ENCODE data around the gene SIK2.

The SIK2 gene

DNA sequence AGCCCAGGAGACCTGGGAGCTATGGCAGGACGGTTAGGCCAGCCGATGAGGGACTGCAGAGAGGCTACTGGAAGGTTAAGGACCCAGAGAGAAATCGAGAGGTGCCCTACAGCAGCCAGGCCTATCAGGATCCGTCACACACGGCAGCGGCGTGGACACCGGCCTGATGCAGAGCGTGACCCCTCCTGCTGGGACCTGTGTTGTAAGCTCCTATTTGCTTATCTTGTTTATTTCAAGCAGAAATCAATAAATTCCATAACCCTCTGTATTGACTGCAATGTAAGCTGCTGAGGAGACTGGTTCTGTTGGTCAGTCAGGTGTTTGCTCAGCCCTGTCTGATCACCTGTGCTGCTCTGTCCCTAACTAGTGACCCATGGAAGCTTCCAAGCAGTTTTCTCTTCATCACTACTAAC, 124.1 kb downstream of the SIK2 start:
- no peak overlapping the region for H3K4me3 ChIP-seq (replicated peaks; ENCODE audit: insufficient read depth, low read length)
- DNase-seq (ENCODE audit: low read depth in 1 of 2, low spot score in 1 of 2) = no peak
- H3K27me3 ChIP-seq (ENCODE audit: insufficient read depth, poor library complexity, severe bottlenecking) = no peaks in the 10 kb centered on the region
- TF ChIP-seq POLR2AphosphoS5 (IDR thresholded peaks at IDR 0.05; ENCODE audit: low read depth) = no peak
- H3K27ac ChIP-seq (replicated peaks) = no peak overlapping the region

DNA sequence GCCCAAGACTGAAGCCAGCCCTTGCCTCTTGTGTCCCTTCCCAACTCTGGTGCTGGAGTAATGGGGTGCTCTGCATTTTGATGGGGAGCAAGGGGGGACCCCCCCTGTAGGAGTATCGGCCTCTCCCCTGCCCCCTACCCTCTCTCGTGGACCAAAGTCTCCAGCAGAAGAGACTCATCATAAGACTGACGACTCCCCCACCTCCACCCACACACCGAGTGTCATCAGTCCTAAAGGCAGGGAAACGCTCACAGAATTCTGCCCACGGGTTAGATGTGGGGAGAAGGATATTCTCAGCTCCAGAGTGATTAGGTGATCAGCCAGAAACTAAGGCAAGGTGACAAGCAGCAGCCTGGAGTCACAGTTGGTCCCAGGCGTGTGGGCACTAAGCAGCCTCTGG, 125.2 kb downstream of the SIK2 start:
- Histone ChIP-seq H3K4me3 (replicated peaks; ENCODE audit: insufficient read depth, low read length) (no peak overlapping the region), H3K27me3 (ENCODE audit: insufficient read depth, poor library complexity, severe bottlenecking) (no peaks in the 10 kb centered on the region), H3K27ac (replicated peaks) (no peak overlapping the region)
- DNase-seq (ENCODE audit: low read depth in 1 of 2, low spot score in 1 of 2) = no peak
- TF ChIP-seq, protein P1, sequence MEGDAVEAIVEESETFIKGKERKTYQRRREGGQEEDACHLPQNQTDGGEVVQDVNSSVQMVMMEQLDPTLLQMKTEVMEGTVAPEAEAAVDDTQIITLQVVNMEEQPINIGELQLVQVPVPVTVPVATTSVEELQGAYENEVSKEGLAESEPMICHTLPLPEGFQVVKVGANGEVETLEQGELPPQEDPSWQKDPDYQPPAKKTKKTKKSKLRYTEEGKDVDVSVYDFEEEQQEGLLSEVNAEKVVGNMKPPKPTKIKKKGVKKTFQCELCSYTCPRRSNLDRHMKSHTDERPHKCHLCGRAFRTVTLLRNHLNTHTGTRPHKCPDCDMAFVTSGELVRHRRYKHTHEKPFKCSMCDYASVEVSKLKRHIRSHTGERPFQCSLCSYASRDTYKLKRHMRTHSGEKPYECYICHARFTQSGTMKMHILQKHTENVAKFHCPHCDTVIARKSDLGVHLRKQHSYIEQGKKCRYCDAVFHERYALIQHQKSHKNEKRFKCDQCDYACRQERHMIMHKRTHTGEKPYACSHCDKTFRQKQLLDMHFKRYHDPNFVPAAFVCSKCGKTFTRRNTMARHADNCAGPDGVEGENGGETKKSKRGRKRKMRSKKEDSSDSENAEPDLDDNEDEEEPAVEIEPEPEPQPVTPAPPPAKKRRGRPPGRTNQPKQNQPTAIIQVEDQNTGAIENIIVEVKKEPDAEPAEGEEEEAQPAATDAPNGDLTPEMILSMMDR (IDR thresholded peaks at IDR 0.05; ENCODE audit: insufficient read depth, low read length) = no peak
- TF ChIP-seq, protein P2, sequence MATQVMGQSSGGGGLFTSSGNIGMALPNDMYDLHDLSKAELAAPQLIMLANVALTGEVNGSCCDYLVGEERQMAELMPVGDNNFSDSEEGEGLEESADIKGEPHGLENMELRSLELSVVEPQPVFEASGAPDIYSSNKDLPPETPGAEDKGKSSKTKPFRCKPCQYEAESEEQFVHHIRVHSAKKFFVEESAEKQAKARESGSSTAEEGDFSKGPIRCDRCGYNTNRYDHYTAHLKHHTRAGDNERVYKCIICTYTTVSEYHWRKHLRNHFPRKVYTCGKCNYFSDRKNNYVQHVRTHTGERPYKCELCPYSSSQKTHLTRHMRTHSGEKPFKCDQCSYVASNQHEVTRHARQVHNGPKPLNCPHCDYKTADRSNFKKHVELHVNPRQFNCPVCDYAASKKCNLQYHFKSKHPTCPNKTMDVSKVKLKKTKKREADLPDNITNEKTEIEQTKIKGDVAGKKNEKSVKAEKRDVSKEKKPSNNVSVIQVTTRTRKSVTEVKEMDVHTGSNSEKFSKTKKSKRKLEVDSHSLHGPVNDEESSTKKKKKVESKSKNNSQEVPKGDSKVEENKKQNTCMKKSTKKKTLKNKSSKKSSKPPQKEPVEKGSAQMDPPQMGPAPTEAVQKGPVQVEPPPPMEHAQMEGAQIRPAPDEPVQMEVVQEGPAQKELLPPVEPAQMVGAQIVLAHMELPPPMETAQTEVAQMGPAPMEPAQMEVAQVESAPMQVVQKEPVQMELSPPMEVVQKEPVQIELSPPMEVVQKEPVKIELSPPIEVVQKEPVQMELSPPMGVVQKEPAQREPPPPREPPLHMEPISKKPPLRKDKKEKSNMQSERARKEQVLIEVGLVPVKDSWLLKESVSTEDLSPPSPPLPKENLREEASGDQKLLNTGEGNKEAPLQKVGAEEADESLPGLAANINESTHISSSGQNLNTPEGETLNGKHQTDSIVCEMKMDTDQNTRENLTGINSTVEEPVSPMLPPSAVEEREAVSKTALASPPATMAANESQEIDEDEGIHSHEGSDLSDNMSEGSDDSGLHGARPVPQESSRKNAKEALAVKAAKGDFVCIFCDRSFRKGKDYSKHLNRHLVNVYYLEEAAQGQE (IDR thresholded peaks at IDR 0.05; ENCODE audit: insufficient replicate concordance, low read depth) = no peak
- TF ChIP-seq SPI1 (IDR thresholded peaks at IDR 0.05; ENCODE audit: borderline replicate concordance, low read depth) (no peak), GABPA (IDR thresholded peaks at IDR 0.05; ENCODE audit: low read depth) (no peak), POLR2AphosphoS5 (IDR thresholded peaks at IDR 0.05; ENCODE audit: low read depth) (no peak)

DNA sequence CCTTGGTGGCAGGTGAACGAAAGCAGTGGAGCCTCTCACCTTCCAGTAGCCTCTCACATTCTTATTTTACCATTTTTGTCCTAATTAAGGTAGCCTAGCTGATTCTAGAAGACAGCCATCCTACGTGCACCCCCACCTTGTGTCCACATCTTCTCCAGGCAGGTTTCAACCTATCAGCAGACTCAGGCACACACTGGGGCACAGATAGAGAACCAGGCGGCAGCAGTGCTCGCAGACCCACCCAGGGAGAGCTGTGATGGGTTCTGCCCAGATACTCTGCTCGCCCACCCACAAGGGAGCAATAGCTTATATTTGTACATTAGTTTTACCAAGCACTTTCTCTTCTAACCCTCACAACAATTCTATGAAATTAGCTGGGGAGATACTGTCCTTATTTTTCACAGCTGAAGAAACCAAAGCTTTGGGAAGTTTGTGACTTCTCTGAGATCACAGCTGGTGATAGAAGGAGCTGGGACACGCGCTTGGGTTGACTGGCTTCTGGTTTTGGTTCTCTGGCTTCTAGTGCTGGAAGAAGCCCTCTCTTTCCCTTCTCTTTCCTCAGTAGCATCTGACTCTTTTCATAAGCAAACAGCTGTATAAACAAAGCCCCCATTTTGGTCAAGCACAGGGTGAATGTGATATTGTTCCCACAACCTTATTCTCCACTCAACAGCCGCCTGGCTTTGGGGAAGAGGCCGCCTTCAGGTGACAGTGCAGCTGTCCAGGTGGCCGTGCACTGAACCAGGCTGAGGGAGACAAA, 127.0 kb downstream of the SIK2 start:
- Histone ChIP-seq H3K27me3 (ENCODE audit: insufficient read depth, poor library complexity, severe bottlenecking) (no peaks in the 10 kb centered on the region), H3K4me3 (replicated peaks; ENCODE audit: insufficient read depth, low read length) (no peak overlapping the region), H3K27ac (replicated peaks) (no peak overlapping the region)
- TF ChIP-seq GABPA (IDR thresholded peaks at IDR 0.05; ENCODE audit: low read depth) (no peak), SPI1 (IDR thresholded peaks at IDR 0.05; ENCODE audit: borderline replicate concordance, low read depth) (no peak), POLR2AphosphoS5 (IDR thresholded peaks at IDR 0.05; ENCODE audit: low read depth) (no peak)
- TF ChIP-seq, protein P1 (IDR thresholded peaks at IDR 0.05; ENCODE audit: insufficient read depth, low read length) = no peak
- TF ChIP-seq, protein P2 (IDR thresholded peaks at IDR 0.05; ENCODE audit: insufficient replicate concordance, low read depth) = no peak
- no peak for DNase-seq (ENCODE audit: low read depth in 1 of 2, low spot score in 1 of 2)

DNA sequence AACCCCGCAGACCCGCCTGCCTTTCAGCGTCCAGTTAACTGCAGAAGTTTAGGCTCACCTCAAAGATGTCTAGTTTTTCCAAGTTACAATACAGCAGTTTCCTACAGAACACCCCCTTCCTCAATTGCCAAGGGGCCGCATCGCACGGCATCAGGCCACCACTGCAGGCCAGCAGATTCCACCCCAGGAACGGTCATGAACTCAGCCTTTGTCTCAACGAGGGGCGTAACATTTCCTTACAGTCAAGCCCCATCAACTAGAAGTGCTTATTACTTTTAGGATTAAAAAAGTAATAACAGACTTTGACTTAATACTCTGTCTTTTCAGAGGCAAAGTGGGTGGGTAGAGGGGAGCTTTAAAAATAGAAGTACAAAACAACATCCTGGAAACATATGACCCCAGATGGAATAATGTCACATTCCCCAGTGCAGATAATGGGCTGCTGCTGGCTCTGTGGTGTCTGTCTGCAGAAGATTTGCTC, 127.6 kb downstream of the SIK2 start:
- Histone ChIP-seq H3K27ac (replicated peaks) (no peak overlapping the region), H3K27me3 (ENCODE audit: insufficient read depth, poor library complexity, severe bottlenecking) (no peaks in the 10 kb centered on the region), H3K4me3 (replicated peaks; ENCODE audit: insufficient read depth, low read length) (no peak overlapping the region)
- no peak for DNase-seq (ENCODE audit: low read depth in 1 of 2, low spot score in 1 of 2)
- no peak for TF ChIP-seq GABPA (IDR thresholded peaks at IDR 0.05; ENCODE audit: low read depth)
- no peak for TF ChIP-seq SPI1 (IDR thresholded peaks at IDR 0.05; ENCODE audit: borderline replicate concordance, low read depth)
- TF ChIP-seq, protein P1 (IDR thresholded peaks at IDR 0.05; ENCODE audit: insufficient read depth, low read length) = no peak
- TF ChIP-seq, protein P2 (IDR thresholded peaks at IDR 0.05; ENCODE audit: insufficient replicate concordance, low read depth) = no peak
- TF ChIP-seq POLR2AphosphoS5 (IDR thresholded peaks at IDR 0.05; ENCODE audit: low read depth) = no peak
